Measurements from ENCODE around the gene RTTN. TPM values are rescaled to one million over a fixed set of nuclear protein-coding genes. Genes with fewer than 3 reads are reported as not detected.

The RTTN gene
- total and polyA plus RNA-seq, 2 of the 13 experiments (the other 11 are each of a cell fraction or from before 2014, with no cell fraction given), result 5.4 to 18.7 TPM

- DNase-seq (ENCODE audit: low spot score) (no peak), FAIRE-seq (no peak), ATAC-seq (no peak)
- Histone ChIP-seq H3K27ac (ENCODE audit: extremely low read length, insufficient read depth, low read length) (no peak overlapping the region), H2AFZ (ENCODE audit: low read length) (no peak overlapping the region), H3K79me2 (ENCODE audit: insufficient read depth, low read length) (no peaks in the 10 kb centered on the region), H3K27me3 (ENCODE audit: control insufficient read depth in 1 of 2, insufficient read depth in 2 of 2, low read length in 2 of 2) (no peaks in the 10 kb centered on the region), H3K4me1 (ENCODE audit: insufficient read depth, low read length) (peaks cover 8% of the 10 kb centered on the region; the same call in 1 of the 2 replicates), H3K36me3 (replicated peaks in 1 of 2; ENCODE audit: control insufficient read depth in 1 of 2, insufficient read depth in 2 of 2, low read length in 2 of 2) (no peaks in the 10 kb centered on the region), H4K20me1 (ENCODE audit: insufficient read depth, low read length) (no peaks in the 10 kb centered on the region), H3K4me3 (replicated peaks in 1 of 3; ENCODE audit: insufficient read depth in 1 of 3, low read depth in 2 of 3, low read length in 3 of 3) (no peak overlapping the region), H3K9me3 (ENCODE audit: low read length) (no peaks in the 10 kb centered on the region), H3K4me2 (ENCODE audit: low read depth, low read length) (no peak overlapping the region), H3K9ac (ENCODE audit: insufficient read depth, low read depth, low read length) (no peak overlapping the region)
- no TSS peak for BruUV-seq (replicated peaks)
- 76% methylated on average over 20 of the region's 20 CpGs for WGBS (ENCODE audit: low lambda C conversion rate)
- TF ChIP-seq ZNF543 (CRISPR knock-in tag; IDR thresholded peaks at IDR 0.05) (no peak), HDAC1 (CRISPR knock-in tag; IDR thresholded peaks at IDR 0.05) (no peak), THAP11 (CRISPR knock-in tag; IDR thresholded peaks at IDR 0.05) (no peak), ZNF629 (CRISPR knock-in tag; conservative IDR thresholded peaks at IDR 0.05) (no peak), AKAP8 (CRISPR knock-in tag; IDR thresholded peaks at IDR 0.05) (no peak), NFE2L2 (IDR thresholded peaks at IDR 0.05; ENCODE audit: low read length) (no peak), NR3C1 (CRISPR knock-in tag; IDR thresholded peaks at IDR 0.05) (no peak)
- CTCF ChIA-PET (ENCODE audit: low intra/inter-chr PET ratio, low total read pairs), result no interaction called here
- intact Hi-C loops (cut with micrococcal nuclease; ENCODE audit: unreplicated experiment), result no loop called here
- POLR2A ChIA-PET, result no interaction called here
- in situ Hi-C loops (cut with HindIII; ENCODE audit: extremely low pct_ligation_motif_present, low pct_unique_long_range_greater_than_20kb), result no loop called here
Observed at GRCh38 chr18:69956665-69957620, 248.5 kb downstream of the RTTN start.

GRCh38 chr18:69956057-69956456 is 249.4 kb downstream of the RTTN start:
- WGBS (ENCODE audit: low lambda C conversion rate), result 85% methylated on average over 5 of the region's 5 CpGs
- FAIRE-seq, result no peak
- TF ChIP-seq ZNF337 (CRISPR knock-in tag; IDR thresholded peaks at IDR 0.05; ENCODE audit: borderline replicate concordance, low read depth) (no peak), BCLAF1 (IDR thresholded peaks at IDR 0.05) (no peak), ZNF569 (CRISPR knock-in tag; IDR thresholded peaks at IDR 0.05; ENCODE audit: borderline replicate concordance) (no peak)
- TF ChIP-seq, protein P1, sequence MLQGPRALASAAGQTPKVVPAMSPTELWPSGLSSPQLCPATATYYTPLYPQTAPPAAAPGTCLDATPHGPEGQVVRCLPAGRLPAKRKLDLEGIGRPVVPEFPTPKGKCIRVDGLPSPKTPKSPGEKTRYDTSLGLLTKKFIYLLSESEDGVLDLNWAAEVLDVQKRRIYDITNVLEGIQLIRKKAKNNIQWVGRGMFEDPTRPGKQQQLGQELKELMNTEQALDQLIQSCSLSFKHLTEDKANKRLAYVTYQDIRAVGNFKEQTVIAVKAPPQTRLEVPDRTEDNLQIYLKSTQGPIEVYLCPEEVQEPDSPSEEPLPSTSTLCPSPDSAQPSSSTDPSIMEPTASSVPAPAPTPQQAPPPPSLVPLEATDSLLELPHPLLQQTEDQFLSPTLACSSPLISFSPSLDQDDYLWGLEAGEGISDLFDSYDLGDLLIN (CRISPR knock-in tag; IDR thresholded peaks at IDR 0.05; ENCODE audit: borderline replicate concordance), result no peak
- TF ChIP-seq, protein P2, sequence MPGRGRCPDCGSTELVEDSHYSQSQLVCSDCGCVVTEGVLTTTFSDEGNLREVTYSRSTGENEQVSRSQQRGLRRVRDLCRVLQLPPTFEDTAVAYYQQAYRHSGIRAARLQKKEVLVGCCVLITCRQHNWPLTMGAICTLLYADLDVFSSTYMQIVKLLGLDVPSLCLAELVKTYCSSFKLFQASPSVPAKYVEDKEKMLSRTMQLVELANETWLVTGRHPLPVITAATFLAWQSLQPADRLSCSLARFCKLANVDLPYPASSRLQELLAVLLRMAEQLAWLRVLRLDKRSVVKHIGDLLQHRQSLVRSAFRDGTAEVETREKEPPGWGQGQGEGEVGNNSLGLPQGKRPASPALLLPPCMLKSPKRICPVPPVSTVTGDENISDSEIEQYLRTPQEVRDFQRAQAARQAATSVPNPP (CRISPR knock-in tag; IDR thresholded peaks at IDR 0.05), result no peak
- Histone ChIP-seq H3K4me3 (replicated peaks in 1 of 3; ENCODE audit: insufficient read depth in 1 of 3, low read depth in 2 of 3, low read length in 3 of 3) (no peak overlapping the region), H3K36me3 (replicated peaks in 1 of 2; ENCODE audit: control insufficient read depth in 1 of 2, insufficient read depth in 2 of 2, low read length in 2 of 2) (no peaks in the 10 kb centered on the region), H3K9me3 (ENCODE audit: low read length) (no peaks in the 10 kb centered on the region), H3K27me3 (ENCODE audit: control insufficient read depth in 1 of 2, insufficient read depth in 2 of 2, low read length in 2 of 2) (no peaks in the 10 kb centered on the region), H3K79me2 (ENCODE audit: insufficient read depth, low read length) (no peaks in the 10 kb centered on the region), H3K27ac (ENCODE audit: extremely low read length, insufficient read depth, low read length) (no peak overlapping the region), H4K20me1 (ENCODE audit: insufficient read depth, low read length) (no peaks in the 10 kb centered on the region), H3K9ac (ENCODE audit: insufficient read depth, low read depth, low read length) (no peak overlapping the region), H3K4me1 (ENCODE audit: insufficient read depth, low read length) (peaks cover 8% of the 10 kb centered on the region; the same call in 1 of the 2 replicates), H2AFZ (ENCODE audit: low read length) (no peak overlapping the region), H3K4me2 (ENCODE audit: low read depth, low read length) (no peak overlapping the region)
- intact Hi-C loops (cut with micrococcal nuclease; ENCODE audit: unreplicated experiment), result no loop called here
- CTCF ChIA-PET (ENCODE audit: low intra/inter-chr PET ratio, low total read pairs), result no interaction called here
- DNase-seq (ENCODE audit: low spot score), result no peak
- ATAC-seq, result no peak
- POLR2A ChIA-PET, result no interaction called here
- BruUV-seq (replicated peaks), result no TSS peak
- in situ Hi-C loops (cut with HindIII; ENCODE audit: extremely low pct_ligation_motif_present, low pct_unique_long_range_greater_than_20kb), result no loop called here
